HG03575 (cell line): ENCODE results near the gene MROH2A.
"Not testable (repeated sequence)": the region's sequence is repeated elsewhere in the genome, so short reads cannot be mapped to it uniquely, and the experiment has no call there.

ENCODE experiments used
- ATAC-seq: cut with Tn5 transposase; IDR thresholded peaks from one replicate; pipeline ENCODE4 v1.9.1; 2021; ENCODE audit not compliant: unreplicated experiment, insufficient number of reproducible peaks, low FRiP score; ENCODE audit errors: extremely low read depth

The MROH2A gene, protein sequence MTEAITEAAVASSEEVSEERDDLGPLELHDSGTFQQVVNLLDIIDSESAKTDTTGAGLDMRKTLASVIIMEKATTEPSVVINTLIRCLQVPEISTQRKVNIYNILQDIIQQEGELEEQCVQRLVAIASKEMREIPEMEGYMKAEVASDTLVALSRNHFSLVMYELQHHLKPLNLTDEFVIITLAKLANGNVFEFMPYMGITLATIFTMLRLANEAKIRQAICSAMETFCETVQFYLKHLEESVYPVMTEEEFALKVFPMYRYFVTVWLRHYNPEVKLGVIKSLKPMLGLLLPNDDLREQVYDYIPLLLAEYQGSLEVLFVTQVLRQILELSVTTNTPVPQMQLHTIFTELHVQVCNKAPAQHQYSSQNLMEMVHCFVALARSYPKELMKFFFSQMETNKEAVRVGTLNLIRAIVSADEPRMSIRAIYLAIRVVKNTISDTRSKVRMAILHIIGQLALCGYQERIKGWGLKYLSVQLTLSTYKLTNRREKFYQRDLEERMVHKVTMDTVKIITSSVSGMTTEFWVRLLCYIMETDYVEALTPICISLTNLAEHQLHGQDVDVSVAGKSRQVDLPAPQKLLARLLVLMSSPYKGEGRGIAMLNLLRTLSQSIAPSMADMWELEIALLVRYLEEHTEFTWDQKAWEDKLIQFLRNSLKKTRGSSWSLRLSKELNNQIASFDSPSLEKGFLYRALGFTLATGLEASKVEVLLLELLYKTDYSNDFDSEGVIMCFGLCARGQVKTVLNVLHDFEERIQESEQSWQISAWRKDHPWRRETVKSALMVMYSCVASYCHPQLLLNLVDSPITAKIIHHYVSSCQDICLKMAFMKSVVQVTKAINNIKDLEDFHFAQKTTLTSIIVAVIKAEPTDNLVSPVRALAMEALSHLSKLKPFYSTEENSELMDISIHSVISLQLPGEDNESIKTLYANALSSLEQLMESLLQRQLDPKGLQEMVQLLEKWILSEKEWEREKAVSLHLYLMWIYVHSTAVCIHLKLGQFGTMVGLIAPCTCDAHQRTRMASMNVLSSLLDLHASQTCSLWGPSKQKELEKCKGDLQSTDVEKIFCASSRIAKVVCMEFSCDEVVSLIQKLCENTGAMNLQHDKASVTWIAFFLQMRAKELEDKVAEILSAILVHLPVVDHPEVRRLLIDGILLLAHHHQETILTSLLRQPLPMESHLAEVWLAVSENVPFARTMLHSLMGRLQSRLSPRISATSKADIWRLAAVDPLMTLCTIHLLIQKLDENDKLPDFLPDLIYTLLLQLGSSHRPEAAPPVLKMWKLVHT (N-terminal part only)

GRCh38 chr2:233778030-233778429 is at the start of gene MROH2A:
Gene MROH2A, plus strand, starts transcription at chr2:233778330. Its CDS starts 1,029 bp downstream, at chr2:233779359.
- ATAC-seq = no peak

DNA sequence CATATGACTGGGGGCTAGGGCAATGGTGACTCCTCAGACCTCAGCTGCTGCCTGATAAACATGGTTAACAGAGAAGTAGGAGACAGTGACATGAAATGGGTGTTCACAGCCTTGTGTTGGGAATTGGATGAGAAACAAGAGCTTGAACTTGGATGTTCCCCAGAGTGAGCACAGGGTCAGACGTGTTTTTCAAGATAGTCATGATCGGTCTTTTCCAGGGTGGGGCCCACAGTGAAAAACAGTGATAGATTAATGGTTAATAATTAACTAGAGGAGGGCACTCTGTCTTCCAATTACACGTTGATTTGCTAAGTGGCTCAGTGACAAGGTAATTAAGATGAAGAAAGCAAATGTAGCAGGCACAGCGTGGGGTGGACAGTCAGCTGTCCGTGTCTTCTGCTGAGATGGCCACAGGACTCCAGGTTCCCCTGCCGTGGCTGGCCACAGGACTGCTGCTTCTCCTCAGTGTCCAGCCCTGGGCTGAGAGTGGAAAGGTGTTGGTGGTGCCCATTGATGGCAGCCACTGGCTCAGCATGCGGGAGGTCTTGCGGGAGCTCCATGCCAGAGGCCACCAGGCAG is 49.3 kb upstream of the MROH2A start, which contains the start of gene UGT1A3:
TSS of gene UGT1A3 (plus strand) at position 320 of the 579 bp plus-strand sequence. CDS start at position 405, 85 bp downstream.
- ATAC-seq = no peak

GRCh38 chr2:233736868-233737653 is 41.1 kb upstream of the MROH2A start:
- ATAC-seq = not testable (repeated sequence)

GRCh38 chr2:233740870-233741269 is 37.3 kb upstream of the MROH2A start:
- no peak for ATAC-seq

- ATAC-seq = no peak
Observed at GRCh38 chr2:233743464-233744259, 34.5 kb upstream of the MROH2A start.

GRCh38 chr2:233745073-233745755 is 32.9 kb upstream of the MROH2A start:
- no peak for ATAC-seq

- ATAC-seq = not testable (repeated sequence)
Observed at GRCh38 chr2:233745838-233746237, 32.3 kb upstream of the MROH2A start.

DNA sequence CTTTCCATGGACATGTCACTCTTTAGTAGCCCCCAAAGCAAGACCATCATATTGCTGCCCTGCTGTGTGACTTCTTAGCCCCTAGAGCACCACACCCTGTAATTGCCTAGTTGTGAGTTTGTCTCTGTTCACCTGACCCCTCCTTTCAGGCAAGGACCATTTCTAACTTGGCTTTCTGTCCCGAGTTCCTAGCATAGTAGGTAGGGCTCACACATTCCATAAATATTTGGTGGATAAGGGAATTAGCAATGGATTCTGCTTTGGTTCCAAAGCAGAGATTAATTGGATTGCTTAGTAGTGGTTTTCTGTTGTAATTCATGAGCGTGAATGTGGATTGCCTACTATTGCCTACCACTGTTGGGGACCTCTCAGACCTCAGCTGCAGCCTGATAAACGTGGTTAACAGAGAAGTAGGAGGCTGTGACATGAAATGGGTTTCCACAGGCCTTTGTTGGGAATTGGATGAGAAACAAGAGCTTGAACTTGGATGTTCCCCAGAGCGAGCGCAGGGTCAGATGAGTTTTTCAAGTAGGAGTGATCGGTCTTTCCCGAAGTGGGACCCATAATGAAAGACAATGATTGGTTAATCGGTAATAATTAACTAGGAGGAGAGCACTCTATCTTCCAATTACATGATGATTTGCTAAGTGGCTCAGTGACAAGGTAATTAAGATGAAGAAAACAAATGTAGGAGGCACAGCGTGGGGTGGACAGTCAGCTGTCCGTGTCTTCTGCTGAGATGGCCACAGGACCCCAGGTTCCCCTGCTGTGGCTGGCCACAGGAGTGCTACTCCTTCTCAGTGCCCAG is 31.5 kb upstream of the MROH2A start:
- ATAC-seq = no peak

GRCh38 chr2:233747283-233747544 is 30.9 kb upstream of the MROH2A start:
- no peak for ATAC-seq

DNA sequence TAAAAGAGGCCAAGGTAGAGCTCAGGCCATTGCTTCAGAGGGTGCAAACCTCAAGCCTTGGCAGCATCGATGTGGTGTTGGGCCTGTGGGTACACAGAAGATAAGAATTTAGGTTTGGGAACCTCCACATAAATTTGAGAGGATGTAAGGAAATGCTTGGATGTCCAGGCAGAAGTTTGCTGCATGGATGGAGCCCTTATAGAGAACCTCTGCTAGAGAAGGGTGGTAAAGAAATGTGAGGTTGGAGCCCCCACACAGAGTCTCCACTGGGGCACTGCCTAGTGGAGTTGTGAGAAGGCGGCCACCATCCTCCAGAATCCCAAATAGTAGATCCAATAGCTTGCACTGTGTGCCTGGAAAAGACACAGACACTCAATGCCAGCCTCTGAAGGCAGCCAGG is 27.4 kb upstream of the MROH2A start:
- not testable (repeated sequence) for ATAC-seq

DNA sequence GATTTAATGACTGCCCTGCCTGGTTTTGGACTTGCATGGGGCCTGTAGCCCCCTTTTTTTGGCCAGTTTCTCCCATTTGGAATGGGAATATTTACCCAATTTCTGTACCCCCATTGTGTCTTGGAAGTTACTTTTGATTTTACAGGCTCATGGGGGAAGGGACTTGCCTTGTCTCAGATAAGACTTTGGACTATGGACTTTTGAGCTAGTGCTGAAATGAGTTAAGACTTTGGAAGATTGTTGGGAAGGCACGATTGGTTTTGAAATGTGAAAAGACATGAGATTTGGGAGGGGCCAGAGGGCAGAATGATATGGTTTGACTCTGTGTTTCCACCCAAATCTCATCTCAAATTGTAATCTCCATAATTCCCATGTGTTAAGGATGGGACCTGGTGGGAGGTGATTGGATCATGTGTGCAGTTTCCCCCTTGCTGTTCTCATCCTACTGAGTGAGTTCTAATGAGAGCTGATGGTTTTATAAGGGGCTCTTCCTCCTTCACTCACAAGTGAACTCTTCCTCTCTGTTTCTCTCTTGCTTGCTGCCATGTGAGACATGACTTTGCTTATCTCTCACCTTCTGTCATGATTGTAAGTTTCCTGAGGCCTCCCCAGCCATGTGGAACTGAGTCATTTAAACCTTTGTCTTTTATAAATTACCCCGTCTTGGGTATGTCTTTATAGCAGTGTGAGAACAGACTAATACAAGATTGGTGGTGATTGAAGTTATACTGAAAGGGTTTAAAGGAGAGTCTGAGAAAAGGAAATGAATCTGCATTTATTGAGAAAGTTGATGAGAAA is 26.7 kb upstream of the MROH2A start:
- not testable (repeated sequence) for ATAC-seq

GRCh38 chr2:233754872-233755611 is 23.1 kb upstream of the MROH2A start:
- no peak for ATAC-seq

GRCh38 chr2:233756429-233757081 is 21.6 kb upstream of the MROH2A start:
- no peak for ATAC-seq

DNA sequence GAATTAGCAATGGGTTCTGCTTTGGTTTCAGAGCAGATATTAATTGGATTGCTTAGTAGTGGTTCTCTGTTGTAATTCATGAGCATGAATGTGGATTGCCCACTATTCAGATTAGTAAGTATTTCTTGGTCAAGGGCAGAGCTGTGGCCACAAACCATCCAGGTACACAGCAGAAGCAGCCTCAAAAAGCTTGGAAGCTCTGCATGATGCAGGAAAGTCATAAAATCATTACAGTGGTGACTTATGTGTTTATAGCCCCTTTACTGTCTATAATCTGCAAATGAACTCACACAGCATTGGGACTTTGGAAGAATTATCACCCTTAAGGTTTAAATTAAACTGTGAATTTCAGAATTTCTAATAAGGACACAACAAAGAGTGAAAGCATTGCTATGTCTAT is 20.0 kb upstream of the MROH2A start:
- ATAC-seq = no peak
